Stimulated activated naive CD4-positive, alpha-beta T cell (primary cell): ENCODE data around the gene PDCD1.
"Not testable (repeated sequence)": the region's sequence is repeated elsewhere in the genome, so short reads cannot be mapped to it uniquely, and the experiment has no call there.

Source experiments
- DNase-seq, 6 experiments: peaks; one replicate each; lab custom pipeline; 2025; lab: John Stamatoyannopoulos, UW

The PDCD1 gene

DNA sequence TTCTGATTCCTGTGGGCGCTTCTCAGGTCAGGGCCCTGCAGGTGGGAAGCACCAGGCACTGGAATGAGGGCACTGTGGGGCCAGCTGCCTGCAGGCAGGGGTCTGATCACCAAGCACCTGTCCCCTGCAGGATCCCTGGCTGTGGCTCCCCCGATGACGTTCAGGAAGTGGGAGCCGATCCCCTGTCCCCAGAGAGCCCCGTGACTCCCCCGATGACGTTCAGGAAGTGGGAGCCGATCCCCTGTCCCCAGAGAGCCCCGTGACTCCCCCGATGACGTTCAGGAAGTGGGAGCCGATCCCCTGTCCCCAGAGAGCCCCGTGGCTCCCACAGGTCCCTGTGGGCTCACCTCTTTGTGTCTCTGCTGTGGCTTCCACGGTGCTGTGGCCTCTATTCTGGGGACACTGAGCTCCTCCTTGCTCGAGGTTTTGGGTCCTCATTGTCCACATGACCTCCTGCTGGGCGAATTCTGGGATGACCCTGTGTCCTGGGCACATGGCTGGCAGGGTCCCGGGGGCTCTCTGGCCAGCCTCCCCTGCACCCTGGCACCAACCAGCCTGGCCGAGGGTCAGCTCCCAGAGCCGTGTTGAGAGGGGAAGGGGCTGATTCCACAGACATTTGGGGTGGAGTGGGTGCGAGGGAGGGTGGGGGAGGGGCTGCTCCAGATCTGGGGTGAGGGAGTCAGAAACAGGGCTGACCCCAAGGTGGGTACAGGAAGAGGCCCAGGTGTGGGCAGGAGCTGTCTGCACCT lies 44.9 kb downstream of the PDCD1 start:
- peak in 2 of 6 experiments; percentile 16 to 49 for DNase-seq

DNA sequence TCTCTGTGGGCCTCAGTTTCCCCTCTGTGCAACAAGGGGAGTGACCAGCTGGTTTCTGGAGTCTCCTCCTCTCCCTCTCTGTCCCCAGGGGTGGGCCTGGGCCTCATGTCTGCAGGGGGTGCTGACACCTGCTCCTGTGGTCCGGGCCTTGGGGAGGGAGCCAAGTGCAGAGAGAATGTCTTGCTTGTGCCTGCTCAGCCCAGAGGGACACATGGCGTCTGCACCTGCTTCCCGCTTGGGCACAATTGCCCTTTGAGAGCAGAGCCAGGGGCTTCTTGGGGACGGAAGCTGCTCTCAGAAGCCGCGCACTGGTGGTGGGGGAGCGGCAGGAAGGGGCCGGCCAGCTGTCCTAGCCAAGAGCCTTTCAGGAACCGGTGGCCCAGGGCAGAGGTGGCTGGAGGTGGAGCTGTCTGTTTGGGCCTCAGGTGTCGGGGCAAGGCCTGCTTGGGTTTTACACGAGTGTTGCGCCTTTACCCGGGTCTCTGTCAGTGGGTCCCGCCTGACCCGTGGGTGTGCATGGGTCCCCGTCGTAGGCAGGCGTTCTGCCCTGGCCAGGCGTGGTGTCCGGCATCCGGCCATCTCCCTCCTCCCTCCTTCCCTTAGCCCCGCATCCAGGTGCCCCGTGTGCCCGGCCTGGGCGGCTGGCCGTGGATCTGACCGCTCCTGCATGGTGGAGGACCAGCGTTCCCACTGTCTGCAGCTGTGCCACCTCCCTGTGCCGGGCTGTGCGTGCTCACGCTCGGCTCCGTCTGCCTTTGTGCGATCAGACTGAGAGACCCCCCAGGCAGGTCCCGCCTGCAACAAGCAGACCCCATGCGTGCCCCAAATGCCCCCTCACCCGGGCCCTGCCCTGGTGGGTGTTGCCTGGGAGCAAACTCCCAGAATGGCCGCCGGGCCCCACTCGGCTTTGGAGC lies 45.7 kb downstream of the PDCD1 start:
- DNase-seq, result no peak

DNA sequence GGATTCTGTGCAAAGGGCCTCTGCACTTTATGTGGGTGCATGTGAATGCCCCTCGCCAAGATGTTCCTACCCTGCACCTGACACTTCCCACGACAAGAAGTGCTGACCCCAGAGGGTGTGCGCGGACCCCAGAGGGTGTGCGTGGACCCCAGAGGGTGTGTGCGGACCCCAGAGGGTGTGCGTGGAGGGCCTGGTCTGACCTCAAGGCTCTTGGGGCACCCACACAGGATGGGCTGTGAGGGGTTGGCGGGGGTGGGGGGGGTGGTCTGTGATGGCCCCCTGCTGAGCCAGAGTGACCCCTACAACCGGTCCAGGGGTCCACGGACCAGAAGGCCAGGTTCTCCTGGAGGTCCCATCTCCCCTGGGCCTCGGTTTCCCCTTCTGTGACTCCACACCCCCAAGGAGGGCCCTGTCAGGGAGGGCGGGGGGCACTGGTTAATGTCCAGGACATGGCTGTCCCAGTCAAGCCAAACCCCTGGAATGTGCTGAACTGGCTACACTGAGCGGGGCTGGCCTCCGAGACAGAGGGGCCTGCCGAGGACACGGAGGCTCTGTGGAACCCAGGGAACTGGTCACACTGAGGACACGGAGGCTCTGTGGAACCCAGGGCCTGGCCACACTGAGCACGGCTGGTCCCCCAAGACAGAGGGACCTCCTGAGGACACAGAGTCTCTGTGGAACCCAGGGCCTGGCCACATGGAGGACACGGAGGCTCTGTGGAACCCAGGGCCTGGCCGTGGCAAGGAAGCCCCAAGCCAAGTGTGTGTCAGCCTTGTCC lies 46.6 kb downstream of the PDCD1 start:
- no peak for DNase-seq

DNA sequence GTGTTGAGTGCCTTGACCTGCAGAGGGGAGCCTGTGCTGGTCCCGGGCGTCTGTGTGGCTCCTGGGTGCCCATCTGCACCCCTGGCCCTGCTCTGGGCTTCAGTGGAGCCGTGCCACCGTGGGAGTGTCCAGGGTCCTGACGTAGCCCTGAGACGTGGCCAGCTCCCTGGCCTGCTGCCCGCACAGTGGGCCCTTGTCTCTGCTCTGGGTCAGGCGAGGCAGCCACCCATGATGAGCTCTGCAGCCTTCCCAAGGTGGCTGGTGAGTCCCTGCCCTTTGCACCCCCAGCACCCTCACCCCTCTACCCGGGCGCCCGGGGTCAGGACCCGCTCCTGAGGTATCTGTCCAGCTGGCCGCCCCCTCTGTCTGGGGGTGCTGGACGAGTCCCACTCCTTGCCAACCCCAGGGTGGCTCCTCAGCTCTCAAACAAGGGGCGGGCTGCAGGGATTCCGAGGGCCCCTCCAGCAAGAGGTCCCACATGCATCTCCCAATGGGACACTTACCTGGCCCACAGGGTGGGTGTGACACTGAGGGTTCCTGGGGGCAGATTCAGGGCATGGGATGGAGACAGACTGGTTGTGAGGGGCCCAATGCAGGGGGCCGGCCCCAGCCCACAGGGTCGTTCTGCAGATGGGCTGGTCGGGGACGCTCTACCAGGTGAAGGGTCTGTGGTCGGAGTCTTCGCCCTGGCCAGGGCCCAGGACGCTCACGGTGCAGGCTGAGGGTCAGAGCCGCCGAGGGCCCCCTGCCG lies 47.3 kb downstream of the PDCD1 start:
- DNase-seq, result no peak

DNA sequence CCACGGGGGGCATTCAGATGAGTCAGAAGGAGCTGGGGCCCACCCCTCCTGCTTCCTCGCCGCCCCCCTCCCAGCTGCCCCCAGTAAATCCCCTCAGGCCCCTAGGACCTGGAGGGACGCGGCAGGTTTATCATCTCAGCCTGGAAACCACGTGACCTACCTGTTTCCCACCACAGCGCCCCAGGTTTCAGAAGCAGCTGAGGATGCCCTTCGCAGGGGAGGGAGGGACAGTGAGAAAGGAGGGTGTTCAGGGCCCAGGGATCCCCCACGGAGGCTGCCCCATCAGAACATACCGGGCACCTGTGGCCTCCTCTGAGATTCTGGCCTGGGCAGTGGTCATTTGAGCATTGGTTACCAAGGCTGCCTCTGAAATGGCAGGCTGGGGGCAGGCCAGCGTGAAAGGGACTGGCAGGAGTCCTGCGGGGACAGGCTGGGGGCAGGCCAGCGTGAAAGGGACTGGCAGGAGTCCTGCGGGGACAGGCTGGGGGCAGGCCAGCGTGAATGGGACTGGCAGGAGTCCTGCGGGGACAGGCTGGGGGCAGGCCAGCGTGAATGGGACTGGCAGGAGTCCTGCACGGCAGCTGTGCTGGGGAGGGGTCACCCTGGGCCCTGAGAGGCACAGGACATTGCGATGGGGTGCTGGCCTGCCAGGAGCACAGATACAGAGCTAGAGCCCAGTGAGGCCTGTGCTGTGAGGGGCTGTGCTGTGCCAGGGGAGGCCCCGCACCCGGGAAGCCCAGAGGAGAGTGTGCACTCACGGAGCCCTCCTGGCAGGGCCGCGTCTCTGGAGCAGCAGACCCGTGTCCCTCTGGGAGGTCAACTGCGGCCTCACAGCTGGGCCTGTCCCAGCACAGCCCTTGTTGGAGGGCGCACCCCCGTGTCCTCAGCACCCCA lies 48.1 kb downstream of the PDCD1 start:
- no peak for DNase-seq

DNA sequence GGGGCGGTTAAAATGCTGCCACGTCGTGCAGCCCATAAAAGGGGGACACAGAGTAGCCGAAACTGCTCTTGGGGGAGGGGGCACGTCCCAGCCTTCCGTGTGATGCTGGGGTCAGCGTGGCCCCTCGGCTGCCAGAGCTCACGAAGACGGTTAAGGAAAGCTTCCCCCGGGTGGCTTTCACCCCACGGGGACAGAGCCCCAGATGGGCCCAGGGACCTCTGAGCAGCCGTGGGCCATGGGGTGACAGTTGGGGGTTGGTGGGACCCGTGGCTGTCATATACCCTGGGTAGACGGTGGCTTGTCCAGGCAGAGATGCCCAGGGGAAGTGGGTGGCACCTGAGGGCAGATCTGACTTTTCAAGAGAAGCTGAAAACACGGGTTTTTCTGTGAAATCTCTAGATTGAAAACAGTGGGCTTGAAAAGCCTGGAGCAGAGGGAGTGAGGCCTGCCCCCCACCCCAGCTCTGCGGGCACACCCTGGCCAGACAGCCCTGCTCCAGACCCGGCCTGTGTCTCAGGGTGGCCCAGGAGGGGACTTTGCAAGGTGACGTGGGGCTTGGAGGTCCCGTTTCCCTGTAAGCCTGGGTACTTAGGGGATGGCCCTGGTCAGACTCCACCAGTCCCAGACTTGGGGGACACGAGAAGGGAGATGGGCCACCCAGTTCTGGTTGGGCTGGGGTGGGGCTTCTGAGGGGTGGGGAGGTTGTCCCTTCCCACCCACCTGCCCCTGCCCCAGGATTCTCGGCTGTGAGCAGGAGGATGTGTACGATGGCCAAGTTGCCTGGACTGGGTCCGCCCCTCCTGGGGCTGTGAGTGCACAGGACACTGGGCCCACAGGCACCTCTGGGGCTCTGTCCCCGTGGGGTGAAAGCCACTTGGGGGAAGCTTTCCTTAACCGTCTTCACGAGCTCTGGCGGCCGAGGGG lies 49.0 kb downstream of the PDCD1 start:
- DNase-seq, result no peak

DNA sequence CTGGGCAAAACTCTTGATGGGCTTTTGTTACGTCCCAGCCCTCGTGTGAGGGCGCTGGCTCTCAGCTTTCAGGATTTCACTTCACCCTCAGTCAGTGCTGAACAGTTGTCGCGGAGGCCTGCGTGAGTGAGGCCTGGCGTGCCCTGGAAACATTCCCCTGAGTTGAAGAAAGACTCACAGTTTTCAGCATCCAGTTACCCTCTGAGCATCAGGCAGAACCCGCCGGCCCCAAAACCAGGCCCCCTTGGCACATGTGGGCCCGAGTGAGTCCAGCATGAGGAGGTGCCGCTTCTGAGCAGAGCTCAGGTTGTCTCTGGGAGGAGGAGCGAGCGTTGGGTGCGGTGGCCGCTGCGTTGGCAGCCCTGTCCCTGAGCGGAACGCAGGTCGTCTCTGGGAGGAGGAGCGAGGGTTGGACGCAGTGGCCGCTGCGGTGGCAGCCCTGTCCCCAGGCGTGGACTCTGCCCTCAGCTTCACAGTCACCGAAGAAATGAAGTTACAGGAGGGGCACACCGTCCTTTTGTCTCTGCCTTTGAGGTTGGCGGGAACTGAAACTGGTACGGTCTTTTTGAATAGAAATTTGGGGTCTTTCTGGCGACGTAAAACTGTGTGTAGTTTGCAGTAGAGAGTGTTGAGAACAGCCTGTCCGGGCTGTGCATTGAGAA lies 49.8 kb downstream of the PDCD1 start, which contains the start of gene NEU4:
Gene NEU4 (plus strand): TSS at position 473 of the 662 bp plus-strand sequence. CDS start 5,292 bp downstream, outside the sequence.
- DNase-seq, result no peak

DNA sequence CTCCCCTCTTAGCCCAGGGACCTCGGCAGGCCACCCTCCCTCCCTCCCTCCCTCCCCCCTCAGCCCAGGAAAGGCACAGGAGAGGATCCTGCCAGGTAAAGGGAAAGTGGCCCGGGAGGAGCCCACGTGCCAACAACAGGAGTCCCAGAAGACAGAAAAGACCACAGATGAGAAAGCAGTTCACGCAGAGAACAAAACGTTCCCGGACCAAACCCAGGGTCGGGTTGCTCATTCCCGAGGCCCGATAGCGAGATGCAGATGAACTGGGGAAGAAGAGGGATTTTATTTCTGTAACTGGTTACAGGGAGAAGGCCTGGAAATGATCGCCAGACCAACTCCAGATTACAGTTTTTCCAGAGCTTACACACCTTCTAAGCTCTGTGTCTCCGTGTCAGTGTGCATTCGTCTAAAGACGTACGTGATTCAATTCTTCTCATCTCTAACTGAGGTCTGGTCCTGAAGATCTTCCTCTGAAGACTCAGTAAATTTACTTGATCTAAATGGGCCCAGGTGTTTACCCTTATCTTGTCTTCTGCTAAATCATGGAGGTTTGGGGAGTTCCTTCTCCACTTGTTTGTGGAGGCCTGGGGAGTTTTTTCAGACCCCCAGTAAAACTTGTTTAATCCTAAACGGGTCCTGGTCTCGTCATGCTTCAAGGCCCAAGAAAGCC lies 50.5 kb downstream of the PDCD1 start:
- DNase-seq, result no peak

DNA sequence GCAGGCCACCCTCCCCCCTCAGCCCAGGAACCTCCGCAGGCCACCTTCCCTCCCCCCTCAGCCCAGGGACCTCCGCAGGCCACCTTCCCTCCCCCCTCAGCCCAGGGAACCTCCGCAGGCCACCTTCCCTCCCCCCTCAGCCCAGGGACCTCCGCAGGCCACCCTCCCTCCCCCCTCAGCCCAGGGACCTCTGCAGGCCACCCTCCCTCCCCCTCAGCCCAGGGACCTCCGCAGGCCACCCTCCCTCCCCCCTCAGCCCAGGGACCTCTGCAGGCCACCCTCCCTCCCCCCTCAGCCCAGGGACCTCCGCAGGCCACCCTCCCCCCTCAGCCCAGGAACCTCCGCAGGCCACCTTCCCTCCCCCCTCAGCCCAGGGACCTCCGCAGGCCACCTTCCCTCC lies 52.5 kb downstream of the PDCD1 start:
- not testable (repeated sequence) for DNase-seq

DNA sequence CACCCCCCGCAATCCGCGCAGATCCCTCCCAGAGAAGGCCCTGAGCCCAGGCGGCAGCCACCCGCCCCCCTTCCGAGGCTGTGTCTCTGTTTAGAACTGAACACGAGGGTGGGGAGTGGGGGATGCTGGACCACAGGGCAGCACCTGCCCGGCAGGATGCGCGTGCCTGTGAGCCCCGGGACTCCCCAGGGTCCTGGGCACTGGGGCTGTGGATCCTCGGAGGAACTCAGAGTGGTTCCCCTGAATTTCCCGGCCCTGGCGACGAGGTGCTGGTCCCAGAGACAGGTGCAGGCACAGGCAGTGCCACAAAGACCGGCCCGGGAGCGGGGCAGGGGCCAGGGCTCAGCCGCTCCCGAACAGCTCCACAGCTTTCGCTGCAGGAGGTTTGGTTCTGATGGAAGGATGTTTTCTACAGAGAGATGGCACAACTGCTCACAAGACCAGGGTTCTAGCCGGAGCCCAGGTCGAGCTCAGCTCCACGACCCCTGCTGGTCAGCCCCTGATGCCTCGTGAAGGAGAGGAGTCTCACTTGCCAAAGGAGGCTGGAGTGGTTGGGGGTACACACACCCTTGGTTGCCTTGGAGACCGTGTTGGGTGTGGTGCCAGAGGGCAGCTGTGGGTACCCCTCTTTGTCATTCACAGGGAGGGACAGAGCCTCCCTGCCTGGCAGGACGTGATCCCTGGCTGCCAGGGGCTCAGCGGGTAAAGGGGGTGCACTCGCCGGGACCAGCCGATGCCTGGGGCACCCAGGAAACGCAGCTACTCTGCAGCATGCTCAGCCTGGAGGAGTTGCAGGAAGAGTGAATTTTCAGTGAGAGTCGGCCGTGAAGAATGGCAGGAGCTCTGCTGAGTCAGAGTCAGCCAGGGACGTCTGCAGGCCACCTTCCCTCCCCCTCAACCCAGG lies 54.1 kb downstream of the PDCD1 start:
- peak in 1 of 6 experiments; percentile 43 for DNase-seq

DNA sequence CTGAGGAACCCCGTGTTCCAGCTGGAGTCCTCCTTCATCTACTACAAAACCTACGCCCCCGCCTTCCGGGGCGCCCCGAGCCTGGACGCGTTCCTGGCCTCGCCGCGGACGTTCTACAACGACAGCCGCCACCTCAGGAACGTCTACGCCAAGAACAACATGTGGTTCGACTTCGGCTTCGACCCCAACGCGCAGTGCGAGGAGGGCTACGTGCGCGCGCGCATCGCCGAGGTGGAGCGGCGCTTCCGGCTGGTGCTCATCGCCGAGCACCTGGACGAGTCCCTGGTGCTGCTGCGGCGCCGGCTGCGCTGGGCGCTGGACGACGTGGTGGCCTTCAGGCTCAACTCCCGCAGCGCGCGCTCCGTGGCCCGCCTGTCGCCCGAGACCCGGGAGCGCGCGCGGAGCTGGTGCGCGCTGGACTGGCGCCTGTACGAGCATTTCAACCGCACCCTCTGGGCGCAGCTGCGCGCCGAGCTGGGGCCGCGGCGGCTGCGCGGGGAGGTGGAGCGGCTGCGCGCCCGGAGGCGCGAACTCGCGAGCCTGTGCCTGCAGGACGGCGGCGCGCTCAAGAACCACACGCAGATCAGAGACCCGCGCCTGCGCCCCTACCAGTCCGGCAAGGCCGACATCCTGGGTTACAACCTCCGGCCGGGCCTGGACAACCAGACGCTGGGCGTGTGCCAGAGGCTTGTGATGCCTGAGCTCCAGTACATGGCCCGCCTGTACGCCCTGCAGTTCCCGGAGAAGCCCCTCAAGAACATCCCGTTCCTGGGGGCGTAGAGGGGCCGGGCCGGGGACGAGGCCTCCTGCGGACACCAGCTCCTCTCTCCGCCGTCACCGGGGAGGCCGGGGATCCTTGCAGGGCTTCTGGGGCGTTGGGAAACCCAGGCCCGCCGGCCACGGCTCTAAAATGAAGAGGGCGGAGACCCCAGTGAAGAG lies 55.0 kb downstream of the PDCD1 start:
- DNase-seq, result peak in 2 of 6 experiments; percentile 33 to 39

DNA sequence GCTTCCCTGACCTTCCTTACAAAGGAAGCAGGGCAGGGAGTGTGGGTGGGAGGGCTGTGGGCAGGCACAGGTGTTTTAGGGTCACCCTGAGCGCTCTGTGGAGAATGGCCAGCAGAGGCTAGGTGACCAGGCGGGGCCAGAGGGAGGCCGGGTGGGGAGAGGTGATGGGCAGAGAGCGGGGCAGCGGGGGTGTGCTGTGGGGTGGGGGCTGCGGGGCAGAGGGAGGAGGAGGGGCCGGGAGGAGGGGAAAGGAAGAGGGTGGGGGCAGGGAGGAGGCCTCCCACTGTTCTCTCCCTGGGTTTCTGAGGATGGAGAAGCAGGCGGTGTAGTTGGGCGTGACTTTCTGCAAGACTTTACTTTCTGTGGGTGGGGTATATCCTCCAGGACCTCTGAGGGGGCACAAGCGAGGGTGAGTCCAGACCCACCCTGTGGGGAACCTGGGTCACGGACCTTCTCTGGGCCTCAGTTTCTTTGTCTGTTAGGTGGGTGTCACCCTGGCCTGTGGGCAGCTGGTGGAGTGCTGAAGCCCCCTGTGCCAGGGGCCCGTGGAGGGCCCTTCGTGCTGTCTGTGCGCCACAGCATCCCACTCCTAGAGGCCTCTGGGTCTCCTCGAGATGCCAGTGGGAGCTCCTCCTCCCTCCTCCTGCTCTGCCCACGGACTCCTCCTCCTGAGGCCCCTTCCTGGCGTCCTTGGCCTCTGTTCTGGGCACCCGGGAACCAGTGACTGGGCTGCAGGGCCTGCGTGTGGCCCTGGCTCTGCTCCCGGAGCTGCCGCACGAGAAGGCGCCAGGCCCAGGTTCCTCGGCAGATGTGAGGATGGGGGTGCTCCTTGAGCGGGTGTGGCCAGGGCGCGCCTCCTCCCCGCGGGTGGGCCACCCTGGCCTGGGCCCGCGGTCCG lies 56.0 kb downstream of the PDCD1 start:
- DNase-seq, result no peak

DNA sequence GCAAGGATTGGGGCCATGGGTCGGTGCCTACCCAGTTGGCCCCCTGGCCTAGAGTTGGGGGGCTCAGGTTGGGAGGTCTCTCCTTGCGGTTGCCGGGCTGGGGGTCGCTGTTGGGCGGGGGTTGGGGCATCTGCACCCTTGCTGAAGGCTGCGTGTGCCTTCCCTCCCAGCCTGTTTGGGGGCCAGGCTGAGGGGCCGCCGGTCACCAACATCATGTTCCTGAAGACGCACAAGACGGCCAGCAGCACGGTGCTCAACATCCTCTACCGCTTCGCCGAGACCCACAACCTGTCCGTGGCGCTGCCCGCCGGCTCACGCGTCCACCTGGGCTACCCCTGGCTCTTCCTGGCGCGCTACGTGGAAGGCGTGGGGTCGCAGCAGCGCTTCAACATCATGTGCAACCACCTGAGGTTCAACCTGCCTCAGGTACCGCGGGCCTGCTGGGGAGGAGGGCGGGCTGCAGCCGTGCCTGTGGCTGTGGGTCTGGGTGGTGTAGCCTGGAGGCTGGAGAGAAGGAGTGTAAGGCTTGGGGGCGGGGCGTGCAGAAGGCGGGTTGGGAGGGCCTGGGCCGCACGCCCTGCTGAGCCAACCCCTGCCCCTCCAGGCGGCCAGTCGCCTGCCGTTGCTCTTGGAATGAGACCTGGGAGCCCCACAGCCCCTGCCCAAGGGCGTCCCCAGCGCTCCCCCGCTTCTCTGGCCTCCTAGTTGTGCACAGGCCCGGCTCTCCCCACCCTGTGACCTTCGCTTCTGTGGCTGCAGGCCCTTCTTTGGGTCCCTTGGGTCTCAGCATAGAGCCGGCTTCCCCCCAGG lies 56.9 kb downstream of the PDCD1 start:
- no peak for DNase-seq
